NCI-H69 (cell line): ENCODE measurements around the gene CCDC27.
"Not testable (repeated sequence)": the region's sequence is repeated elsewhere in the genome, so short reads cannot be mapped to it uniquely, and the experiment has no call there.

ENCODE experiments used
- DNase-seq: peaks from one replicate; lab custom pipeline; 2025; lab: John Stamatoyannopoulos, UW

CCDC27 gene

DNA sequence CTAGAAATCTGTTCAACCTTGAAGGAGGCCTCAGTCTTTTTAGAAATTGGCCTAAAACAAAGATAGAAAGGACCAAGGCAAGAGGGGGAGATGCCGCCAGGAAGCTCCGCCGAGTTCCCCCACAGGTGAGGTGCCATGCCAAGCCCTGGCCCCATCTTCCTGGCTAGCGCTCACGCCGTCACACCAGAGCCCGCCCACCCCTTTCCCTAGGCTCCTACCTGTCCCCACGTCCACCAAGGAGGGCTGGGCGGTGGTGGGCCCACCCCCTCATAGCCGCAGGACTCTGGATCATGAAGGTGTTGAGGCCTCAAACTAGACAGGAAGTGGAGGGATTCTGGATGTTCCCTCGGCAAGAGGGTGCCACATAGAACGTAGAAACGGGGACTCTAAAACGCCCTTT, 15.5 kb upstream of the CCDC27 start:
- no peak for DNase-seq

- DNase-seq: no peak
Measured at GRCh38 chr1:3738943-3739342, 13.3 kb upstream of the CCDC27 start.

GRCh38 chr1:3740042-3740441, 12.2 kb upstream of the CCDC27 start:
- DNase-seq: no peak

DNA sequence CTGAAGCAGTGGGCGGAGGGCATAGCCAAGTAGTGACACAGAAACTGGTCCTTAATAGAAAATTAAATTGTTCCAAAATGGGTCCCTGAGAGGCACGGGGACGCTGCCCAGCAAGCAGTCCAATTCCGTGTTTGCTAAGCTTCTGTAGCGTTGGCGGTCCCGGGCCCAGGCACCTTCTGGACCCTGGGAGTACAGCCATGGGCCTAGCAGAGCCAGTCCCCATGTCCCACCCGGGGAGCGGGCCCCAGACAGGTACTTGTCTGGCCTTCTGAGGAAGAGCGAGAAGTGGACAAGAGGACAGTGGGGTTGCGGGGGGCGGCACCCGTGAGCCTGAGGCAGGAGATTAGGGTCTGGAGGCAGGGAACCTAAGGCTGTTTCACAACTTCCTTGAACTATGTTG, 11.5 kb upstream of the CCDC27 start:
- no peak for DNase-seq

- DNase-seq: no peak
Measured at GRCh38 chr1:3741566-3742438, 10.4 kb upstream of the CCDC27 start.

DNA sequence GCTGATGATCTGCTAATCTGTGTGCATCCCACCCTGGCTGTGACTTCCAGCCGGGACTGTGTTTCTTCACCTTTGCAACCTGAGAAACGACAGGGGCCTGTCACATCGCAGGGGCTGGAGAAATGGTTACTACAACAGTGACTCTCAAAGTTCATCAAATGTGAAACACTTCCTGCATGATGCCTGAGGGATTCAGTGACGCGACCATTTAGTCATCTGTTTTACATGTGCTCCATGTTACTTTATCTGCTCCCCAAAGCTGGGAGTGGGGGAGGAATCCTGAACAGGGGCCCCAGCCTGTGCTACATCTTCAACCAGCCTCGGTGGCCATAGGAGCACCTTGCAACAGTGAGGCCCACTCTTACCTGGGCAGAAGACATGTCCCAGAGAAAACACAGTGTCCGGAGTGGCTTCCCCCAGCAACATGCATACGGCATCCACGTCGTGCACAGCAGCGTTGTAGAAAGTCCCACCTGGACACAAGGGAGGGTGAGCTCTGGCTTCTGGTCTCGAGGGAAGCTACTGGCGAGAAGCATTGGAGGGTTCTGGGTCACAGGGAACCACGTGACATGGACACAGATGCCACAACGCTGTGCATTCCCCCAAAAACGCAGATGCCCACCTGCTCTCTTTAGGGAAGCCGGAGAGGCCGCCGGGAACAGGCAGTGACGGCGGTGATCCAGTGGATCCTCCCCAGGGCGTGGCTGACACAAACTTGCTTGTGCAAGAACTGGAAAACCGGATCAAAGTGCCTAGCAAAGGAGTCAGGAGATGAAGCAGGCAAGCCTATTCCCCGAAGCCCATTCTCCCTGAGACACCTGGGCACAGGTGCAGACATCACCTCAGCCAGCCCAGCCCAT, 9.6 kb upstream of the CCDC27 start:
- DNase-seq: no peak

GRCh38 chr1:3743421-3743820, 8.8 kb upstream of the CCDC27 start:
- no peak for DNase-seq

- DNase-seq: no peak
Measured at GRCh38 chr1:3743826-3744225, 8.4 kb upstream of the CCDC27 start.

DNA sequence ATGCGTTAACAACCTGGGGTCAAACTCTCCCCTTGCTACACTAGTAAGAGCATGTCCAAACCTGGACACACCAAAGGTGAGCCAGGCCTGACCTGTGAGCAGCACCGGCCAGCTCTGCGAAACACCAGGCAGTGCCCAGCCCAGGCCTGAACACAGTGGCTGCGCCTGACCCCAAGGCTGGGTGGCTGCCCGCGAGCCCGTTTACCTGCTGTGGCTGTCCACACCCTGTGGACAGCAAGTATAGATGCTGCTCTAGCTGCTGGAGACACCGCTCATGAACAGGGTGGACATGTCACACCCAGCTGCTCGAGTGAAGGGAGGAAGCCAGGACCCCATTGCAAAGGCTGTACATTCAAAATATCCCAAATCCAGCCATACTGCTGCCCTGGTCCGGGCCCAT, 7.6 kb upstream of the CCDC27 start:
- no peak for DNase-seq

GRCh38 chr1:3745071-3745470, 7.2 kb upstream of the CCDC27 start:
- DNase-seq: no peak

- no peak for DNase-seq
Measured at GRCh38 chr1:3745590-3746381, 6.5 kb upstream of the CCDC27 start.

DNA sequence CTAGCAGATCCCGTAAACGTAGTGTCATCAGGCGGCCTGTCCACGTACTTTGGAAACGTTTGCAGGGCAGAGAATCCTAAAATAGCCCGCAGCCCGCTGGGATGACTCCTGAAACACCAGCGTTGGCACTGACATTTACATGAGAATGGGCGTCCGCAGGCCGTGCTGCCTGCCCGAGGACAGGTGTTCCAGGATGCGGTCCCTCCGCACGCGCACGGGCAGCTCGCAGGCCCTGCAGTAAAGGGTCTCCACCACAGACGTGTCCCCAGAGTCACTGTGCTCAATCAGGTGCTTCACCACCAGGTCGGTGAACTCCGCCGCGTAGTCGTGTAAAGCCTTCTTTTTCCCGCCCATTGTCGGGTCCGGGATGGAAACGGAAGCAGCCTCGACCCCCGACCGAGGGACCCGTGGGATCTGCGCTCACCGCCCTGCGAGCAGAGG, 5.8 kb upstream of the CCDC27 start:
- peak; percentile 24 for DNase-seq

DNA sequence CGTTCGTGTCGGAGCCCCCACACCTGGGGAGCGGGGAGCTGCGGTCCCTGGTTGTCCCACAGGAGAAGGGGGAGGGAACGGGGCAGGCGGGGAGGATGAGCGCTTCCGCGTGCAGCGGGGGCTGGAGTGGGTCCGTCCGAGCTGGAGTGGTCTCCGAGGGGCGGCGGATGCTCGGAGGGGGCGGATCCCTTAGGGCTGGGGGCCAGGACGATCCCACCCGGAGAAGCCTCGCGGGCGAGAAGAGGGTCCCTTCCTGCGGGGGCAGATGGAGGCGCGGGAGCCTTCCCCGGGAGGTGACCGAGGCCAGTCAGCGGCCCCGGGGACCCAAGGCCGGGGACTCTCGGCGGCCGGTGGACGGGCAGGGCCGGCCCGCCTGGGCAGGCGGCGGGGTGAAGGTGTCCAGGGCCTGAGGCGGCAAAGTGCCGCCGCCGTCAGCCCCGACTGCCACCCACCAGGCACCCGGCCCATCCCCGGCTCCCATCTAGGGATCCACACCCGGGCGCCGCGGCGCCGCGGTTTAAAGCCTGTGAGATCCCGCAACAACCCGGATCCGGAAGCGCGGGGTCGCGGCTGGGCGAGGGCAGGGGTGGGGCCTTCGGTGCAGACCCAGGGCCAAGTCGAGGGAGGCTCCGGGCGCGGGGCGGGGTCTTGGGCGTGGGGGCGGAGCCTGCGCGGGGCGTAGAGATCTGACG, 5.3 kb upstream of the CCDC27 start:
- DNase-seq: peak; percentile 83

DNA sequence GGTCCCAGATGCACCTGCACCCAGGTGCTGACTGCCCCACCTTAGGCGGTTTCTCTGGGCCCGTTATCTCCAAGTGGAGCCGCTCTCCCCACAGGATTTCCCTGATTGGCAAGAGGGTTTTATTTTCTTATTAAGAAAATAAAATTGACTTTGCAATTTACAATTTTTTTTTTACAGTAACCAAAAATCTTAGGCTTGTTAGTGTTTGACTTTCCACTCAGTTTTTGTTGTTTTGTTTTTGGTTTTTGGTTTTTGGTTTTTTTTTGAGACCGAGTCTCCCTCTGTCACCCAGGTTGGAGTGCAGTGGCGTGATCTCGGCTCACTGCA, 4.8 kb upstream of the CCDC27 start:
- no peak for DNase-seq

GRCh38 chr1:3747903-3748302, 4.3 kb upstream of the CCDC27 start:
- no peak for DNase-seq

DNA sequence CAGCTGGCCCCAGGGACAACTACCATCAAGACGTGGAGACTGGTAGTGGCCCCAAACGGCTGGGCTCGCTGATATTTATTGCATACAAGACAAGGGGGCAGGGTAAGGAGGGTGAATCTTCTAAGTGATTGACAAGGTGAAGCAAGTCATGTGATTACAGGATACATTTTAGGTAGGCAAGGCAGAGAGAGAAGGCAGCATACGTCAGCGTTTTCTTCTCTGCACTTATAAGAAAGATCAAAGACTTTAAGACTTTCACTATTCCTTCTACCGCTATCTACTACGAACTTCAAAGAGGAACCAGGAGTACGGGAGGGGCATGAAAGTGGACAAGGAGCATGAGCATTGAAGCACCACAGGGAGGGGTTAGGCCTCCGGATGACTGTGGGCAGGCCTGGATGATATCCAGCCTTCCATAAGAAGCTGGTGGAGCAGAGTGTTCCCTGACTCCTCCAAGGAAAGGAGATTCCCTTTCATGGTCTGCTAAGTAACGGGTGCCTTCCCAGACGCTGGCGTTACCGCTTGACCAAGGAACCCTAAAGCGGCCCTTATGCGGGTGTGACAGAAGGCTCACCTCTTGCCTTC, 3.8 kb upstream of the CCDC27 start:
- DNase-seq: not testable (repeated sequence)

- DNase-seq: no peak
Measured at GRCh38 chr1:3749512-3749911, 2.7 kb upstream of the CCDC27 start.

DNA sequence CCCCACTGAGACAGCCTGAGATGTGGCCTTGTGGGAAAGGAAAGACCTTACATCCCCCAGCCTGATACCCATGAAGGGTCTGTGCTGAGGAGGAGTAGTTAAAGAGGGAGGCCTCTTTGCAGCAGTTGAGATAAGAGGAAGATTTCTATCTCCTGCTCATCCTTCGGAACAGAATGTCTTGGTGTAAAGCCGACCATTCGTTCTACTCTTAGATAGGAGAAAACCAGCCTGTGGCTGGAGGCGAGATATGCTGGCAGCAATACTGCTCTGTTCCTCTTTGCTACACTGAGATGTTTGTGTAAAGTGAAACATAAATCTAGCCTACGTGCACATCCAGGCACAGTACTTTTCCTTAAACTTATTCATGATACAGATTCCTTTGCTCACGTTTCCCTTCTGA, 1.5 kb upstream of the CCDC27 start:
- DNase-seq: no peak

DNA sequence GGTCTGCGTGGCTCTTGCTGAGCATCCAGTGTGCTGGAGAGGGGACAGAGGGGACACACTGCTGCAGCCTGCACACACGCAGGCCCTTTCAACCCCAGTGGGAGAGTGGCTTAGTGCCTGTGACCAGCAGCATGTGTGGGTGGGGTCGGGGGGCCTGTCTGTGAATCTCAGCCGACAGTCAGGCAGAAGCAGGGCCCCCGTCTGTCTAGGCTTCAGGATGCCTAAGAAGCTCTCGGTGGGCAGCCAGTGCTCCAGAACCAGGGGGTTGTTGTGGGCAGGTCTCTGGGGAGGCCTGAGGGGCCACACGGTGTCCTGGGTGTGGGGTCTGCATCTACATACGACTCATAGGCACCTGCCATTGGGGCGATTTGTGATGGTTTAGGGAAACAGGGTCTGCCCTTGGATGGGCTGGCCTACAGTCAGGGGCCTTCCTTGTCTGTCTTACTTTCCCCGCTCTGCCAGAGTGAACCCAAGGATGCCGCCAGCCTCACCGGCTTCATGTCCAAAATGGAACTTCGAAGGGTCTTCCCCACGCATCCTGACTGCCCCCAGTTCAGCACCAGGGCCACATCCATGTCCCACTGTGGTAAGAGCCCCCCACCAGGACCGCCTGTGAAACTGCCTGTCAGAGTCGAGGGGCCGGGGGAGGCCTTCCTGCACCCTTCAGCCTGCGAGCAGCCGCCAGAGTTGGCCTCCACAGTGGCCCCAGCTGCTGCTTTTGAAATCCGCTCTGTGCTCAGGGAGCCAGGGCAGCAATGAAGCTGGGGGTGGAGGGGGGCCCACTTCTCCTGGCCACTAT, 1.6 kb downstream of the CCDC27 start:
- DNase-seq: no peak

GRCh38 chr1:3756394-3756793, 4.1 kb downstream of the CCDC27 start:
- no peak for DNase-seq

DNA sequence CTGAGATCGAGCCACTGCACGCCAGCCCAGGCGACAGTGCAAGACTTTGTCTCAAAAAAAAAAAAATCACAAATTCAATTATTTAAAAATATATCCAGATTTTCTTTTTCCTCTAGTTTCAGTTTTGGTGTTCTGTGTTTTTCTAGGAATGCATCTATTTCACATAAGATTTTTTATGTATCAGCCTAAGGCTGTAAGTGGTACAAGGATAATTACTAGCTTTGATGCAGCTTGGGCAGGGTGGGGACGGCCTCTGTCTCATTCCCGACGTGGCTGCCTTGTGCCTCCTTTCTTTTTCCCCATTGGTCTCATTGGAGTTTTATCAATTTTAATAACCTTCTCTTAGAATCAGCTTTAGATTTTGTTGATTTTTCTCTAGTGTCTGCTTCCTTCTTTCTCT, 6.9 kb downstream of the CCDC27 start:
- DNase-seq: no peak
